Lung (tissue), 13 donors: ENCODE data around the gene SLC25A23. TPM values are rescaled to one million over a fixed set of nuclear protein-coding genes. Genes with fewer than 3 reads are reported as not detected.
A peak's percentile ranks its signal among the peaks of the same experiment; 100 is the strongest.

Experiments
- ATAC-seq: fragments of 200-7000 bp; cut with Tn5 transposase; one replicate; pipeline ENCODE4 v1.9.1; 2020; ENCODE audit warnings: moderate number of reproducible peaks; ENCODE audit not compliant: insufficient read depth, low FRiP score
- DNase-seq, 3 donors: peaks; one replicate each; pipeline ENCODE4 v3.0.0-alpha.2; 2013 to 2017
- H3K27ac ChIP-seq, 2 donors: one replicate each; pipeline ENCODE4 v1.5.1; 2013; ENCODE audit warnings: mild to moderate bottlenecking in 2 of 2, moderate library complexity in 2 of 2, control low read depth in 1 of 2, inconsistent platforms in 1 of 2, low read depth in 1 of 2, low read length in 1 of 2
- H3K27me3 ChIP-seq, 3 donors: one replicate each; pipeline ENCODE4 v1.5.1; 2013; ENCODE audit warnings: low read length in 2 of 3; ENCODE audit not compliant: control insufficient read depth in 3 of 3, insufficient read depth in 3 of 3
- H3K36me3 ChIP-seq, 4 donors: one replicate each; pipeline ENCODE4 v1.5.1; 2013; ENCODE audit warnings: low read length in 4 of 4, mild to moderate bottlenecking in 1 of 4, moderate library complexity in 1 of 4; ENCODE audit not compliant: control insufficient read depth in 4 of 4, insufficient read depth in 4 of 4
- H3K4me1 ChIP-seq, 5 donors: one replicate each; pipeline ENCODE4 v1.5.1; 2013; ENCODE audit warnings: low read length in 5 of 5, mild to moderate bottlenecking in 2 of 5, moderate library complexity in 1 of 5; ENCODE audit not compliant: control insufficient read depth in 5 of 5, insufficient read depth in 5 of 5
- H3K4me3 ChIP-seq: one replicate; pipeline ENCODE4 v1.5.1; 2013; ENCODE audit warnings: mild to moderate bottlenecking, control low read depth, moderate library complexity
- H3K9ac ChIP-seq, 2 donors: one replicate each; pipeline ENCODE4 v1.5.1; 2013; ENCODE audit warnings: low read length in 2 of 2, control low read depth in 1 of 2; ENCODE audit not compliant: insufficient read depth in 1 of 2
- H3K9me3 ChIP-seq, 4 donors: one replicate each; pipeline ENCODE4 v1.5.1; 2013; ENCODE audit warnings: low read length in 3 of 4, mild to moderate bottlenecking in 1 of 4, moderate library complexity in 1 of 4; ENCODE audit not compliant: control insufficient read depth in 4 of 4, insufficient read depth in 3 of 4
- WGBS, 2 donors: extraction: QIAGEN DNeasy Blood & Tissue Kit; methylation state at CpG; one replicate each; pipeline ENCODE4 v1.1.7; 2013; 5-methylcytosine and 5-hydroxymethylcytosine counted together
- polyA plus RNA-seq, 2 donors: library from polyadenylated mRNA; stranded (reverse); fragments of 200-250 nt; gene quantifications; one replicate each; pipeline ENCODE4 v1.2.1, GENCODE V29; 2013
- small RNA-seq: library from RNA; depleted of rRNA; stranded (forward); fragments of <200 nt; gene quantifications from one replicate; pipeline ENCODE3, GENCODE V24; 2014; ENCODE audit warnings: low replicate concordance
- total RNA-seq, 2 donors: library from RNA; depleted of rRNA in 1 of 2; stranded (reverse); fragments of >200 nt in 1 of 2; gene quantifications; one replicate each; pipeline ENCODE4 v1.2.1, GENCODE V29; 2014 to 2021
- TF ChIP-seq, protein P1 (sequence below): IDR thresholded peaks from 2 replicates; pipeline ENCODE4 v1.5.1; 2012; ENCODE audit warnings: mild to moderate bottlenecking; ENCODE audit errors: control extremely low read depth, extremely low read depth
- donor health status: control.
- donor health status: control.
- donor health status: Bipolar disorder and iron deficiency.
- donor health status: healthy.
- donor health status: DM: yes; HTN: yes; CAD: no.

The SLC25A23 gene
- total and polyA plus RNA-seq, 4 donors: 15.7 to 49.5 (median 44.5) TPM

DNA sequence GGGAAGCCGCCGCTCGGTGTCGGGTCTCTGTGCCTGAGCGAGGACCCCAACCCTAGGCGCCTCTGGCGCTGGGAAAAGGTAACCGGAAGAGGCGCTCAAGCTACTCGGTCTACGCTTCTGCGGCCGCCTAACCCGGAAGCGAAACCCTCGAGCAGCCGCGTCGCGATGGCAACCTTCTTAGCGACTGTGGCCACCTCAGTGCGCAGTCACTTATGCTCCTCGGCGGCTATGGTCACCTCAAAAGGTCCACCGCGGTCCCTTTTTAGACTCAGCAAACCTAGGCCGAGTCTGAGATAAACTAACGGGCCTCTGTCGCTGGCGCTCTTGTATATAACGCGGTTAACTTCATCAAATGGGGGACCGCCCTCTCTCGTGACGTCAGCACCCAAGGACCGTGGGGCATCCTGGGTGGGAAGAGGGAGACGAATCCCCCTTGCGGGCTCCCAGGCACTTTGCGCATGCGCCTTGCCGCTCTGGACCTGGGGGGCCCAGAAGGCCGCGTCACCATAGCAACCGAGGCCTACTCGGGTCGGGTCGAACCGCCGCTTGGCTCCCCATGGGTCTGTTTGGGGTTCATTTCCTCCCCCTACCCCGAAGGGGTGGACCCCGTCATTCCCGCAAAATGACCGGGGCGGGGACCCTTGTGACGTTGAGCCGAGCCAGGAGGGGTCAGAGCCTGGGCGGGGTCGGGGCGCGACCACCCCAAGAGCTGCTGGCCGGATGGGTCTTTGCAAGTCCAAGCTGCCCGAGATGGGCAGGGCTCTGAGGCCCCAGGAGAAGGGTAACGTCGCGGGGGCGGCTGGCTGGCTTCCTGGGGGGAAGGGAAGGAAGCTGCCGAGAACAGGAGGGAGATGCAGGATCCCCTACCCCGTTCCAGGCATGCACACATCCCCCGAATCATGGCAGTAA, 66.3 kb downstream of the SLC25A23 start, which contains the start of gene GTF2F1:
Gene GTF2F1 (minus strand): TSS at position 91 of the 909 bp plus-strand sequence. CDS start 169 bp downstream, outside the sequence.
- TF ChIP-seq, protein P1, sequence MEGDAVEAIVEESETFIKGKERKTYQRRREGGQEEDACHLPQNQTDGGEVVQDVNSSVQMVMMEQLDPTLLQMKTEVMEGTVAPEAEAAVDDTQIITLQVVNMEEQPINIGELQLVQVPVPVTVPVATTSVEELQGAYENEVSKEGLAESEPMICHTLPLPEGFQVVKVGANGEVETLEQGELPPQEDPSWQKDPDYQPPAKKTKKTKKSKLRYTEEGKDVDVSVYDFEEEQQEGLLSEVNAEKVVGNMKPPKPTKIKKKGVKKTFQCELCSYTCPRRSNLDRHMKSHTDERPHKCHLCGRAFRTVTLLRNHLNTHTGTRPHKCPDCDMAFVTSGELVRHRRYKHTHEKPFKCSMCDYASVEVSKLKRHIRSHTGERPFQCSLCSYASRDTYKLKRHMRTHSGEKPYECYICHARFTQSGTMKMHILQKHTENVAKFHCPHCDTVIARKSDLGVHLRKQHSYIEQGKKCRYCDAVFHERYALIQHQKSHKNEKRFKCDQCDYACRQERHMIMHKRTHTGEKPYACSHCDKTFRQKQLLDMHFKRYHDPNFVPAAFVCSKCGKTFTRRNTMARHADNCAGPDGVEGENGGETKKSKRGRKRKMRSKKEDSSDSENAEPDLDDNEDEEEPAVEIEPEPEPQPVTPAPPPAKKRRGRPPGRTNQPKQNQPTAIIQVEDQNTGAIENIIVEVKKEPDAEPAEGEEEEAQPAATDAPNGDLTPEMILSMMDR: peak; percentile 8
- peak; percentile 87 for ATAC-seq
- Histone ChIP-seq H3K27me3 (no peaks in the 10 kb centered on the region), H3K9me3 (no peaks in the 10 kb centered on the region), H3K9ac (peak within 1 kb of the TSS; percentile 91), H3K36me3 (peaks cover 2 to 13% (median 9%) of the 10 kb centered on the region in 4 donors), H3K27ac (peak within 1 kb of the TSS; percentile 91 to 96), H3K4me1 (peaks cover 0 to 13% (median 6%) of the 10 kb centered on the region in 5 donors), H3K4me3 (peak within 1 kb of the TSS; percentile 90)
- peak; percentile 98 to 100 (median 99) for DNase-seq
- 0 to 1% methylated on average over 69 of the region's 69 CpGs for WGBS, 2 donors

- ATAC-seq: no peak
Measured at GRCh38 chr19:6392221-6393073, 67.1 kb downstream of the SLC25A23 start.

More at GRCh38 chr19:6392221-6393073, 67.1 kb downstream of the SLC25A23 start:
- Histone ChIP-seq H3K27ac (peak overlapping the region; percentile 91 to 96), H3K9me3 (no peaks in the 10 kb centered on the region), H3K27me3 (no peaks in the 10 kb centered on the region), H3K9ac (peak overlapping the region; percentile 91), H3K4me1 (peaks cover 0 to 13% (median 6%) of the 10 kb centered on the region in 5 donors), H3K36me3 (peaks cover 4 to 17% (median 14%) of the 10 kb centered on the region in 4 donors), H3K4me3 (peak overlapping the region; percentile 90)
- DNase-seq: peak in 1 of 3 donors; percentile 13
- TF ChIP-seq, protein P1: no peak
- whole genome bisulfite sequencing, 2 donors: 7 to 11% methylated on average over 23 to 30 of the region's 30 CpGs

Small RNA genes lying within 50 kb of the gene (small RNA-seq; reads per million reads assigned to genes)
- not detected for gene AC010503.2
- gene MIR6790: not detected

Other genes starting within 250 kb of the SLC25A23 start
- 100 to 1,000 TPM in 1 of 2 donors, 10 to 100 TPM in 1; 24.8 to 120 TPM for gene MLLT1, start 179.8 kb downstream of the SLC25A23 start, total RNA-seq
- gene MLLT1, start 179.8 kb downstream of the SLC25A23 start, polyA plus RNA-seq: 10 to 100 TPM; 28.2 to 44.1 TPM
- not detected for gene ACER1, start 126.2 kb downstream of the SLC25A23 start, total RNA-seq
- under 1 TPM in 1 of 2 donors, not detected in 1; 0.06 TPM for gene ACER1, start 126.2 kb downstream of the SLC25A23 start, polyA plus RNA-seq
- gene CLPP, start 98.3 kb downstream of the SLC25A23 start, total RNA-seq: 10 to 100 TPM; 21.3 to 80.7 TPM
- gene CLPP, start 98.3 kb downstream of the SLC25A23 start, polyA plus RNA-seq: 10 to 100 TPM; 57.8 to 89.7 TPM
- 10 to 100 TPM; 26.8 to 84.2 TPM for gene ALKBH7, start 87.0 kb downstream of the SLC25A23 start, total RNA-seq
- 10 to 100 TPM; 49.6 to 57.1 TPM for gene ALKBH7, start 87.0 kb downstream of the SLC25A23 start, polyA plus RNA-seq
- 1 to 10 TPM; 1.5 TPM for gene PSPN, start 83.9 kb downstream of the SLC25A23 start, total RNA-seq
- under 1 TPM; 0.50 to 0.79 TPM for gene PSPN, start 83.9 kb downstream of the SLC25A23 start, polyA plus RNA-seq
- 10 to 100 TPM; 45.4 to 53.5 TPM for gene GTF2F1, start 66.6 kb downstream of the SLC25A23 start, total RNA-seq
- gene GTF2F1, start 66.6 kb downstream of the SLC25A23 start, polyA plus RNA-seq: 10 to 100 TPM; 47.1 to 49.4 TPM
- 100 to 1,000 TPM; 157 to 204 TPM for gene KHSRP, start 35.0 kb downstream of the SLC25A23 start, total RNA-seq
- gene KHSRP, start 35.0 kb downstream of the SLC25A23 start, polyA plus RNA-seq: 100 to 1,000 TPM; 116 to 126 TPM
- under 1 TPM in 1 of 2 donors, not detected in 1; 0.28 TPM for gene SLC25A41, start 26.0 kb downstream of the SLC25A23 start, total RNA-seq
- under 1 TPM; 0.10 to 0.43 TPM for gene SLC25A41, start 26.0 kb downstream of the SLC25A23 start, polyA plus RNA-seq
- 10 to 100 TPM; 22.5 to 55.1 TPM for gene CRB3, start 4.5 kb upstream of the SLC25A23 start, total RNA-seq
- 10 to 100 TPM; 51.0 to 81.8 TPM for gene CRB3, start 4.5 kb upstream of the SLC25A23 start, polyA plus RNA-seq
- gene DENND1C, start 22.0 kb upstream of the SLC25A23 start, total RNA-seq: 10 to 100 TPM in 1 of 2 donors, 1 to 10 TPM in 1; 2.7 to 11.0 TPM
- gene DENND1C, start 22.0 kb upstream of the SLC25A23 start, polyA plus RNA-seq: 10 to 100 TPM in 1 of 2 donors, 1 to 10 TPM in 1; 8.0 to 10.6 TPM
- gene TUBB4A, start 42.5 kb upstream of the SLC25A23 start, total RNA-seq: 1 to 10 TPM in 1 of 2 donors, under 1 TPM in 1; 0.28 to 2.1 TPM
- under 1 TPM; 0.05 to 0.08 TPM for gene TUBB4A, start 42.5 kb upstream of the SLC25A23 start, polyA plus RNA-seq
- gene TNFSF9, start 71.2 kb upstream of the SLC25A23 start, total RNA-seq: 10 to 100 TPM in 1 of 2 donors, under 1 TPM in 1; 1.00 to 10.1 TPM
- gene TNFSF9, start 71.2 kb upstream of the SLC25A23 start, polyA plus RNA-seq: 1 to 10 TPM; 3.2 to 8.6 TPM
- gene CD70, start 131.4 kb upstream of the SLC25A23 start, total RNA-seq: under 1 TPM; 0.28 to 0.40 TPM
- gene CD70, start 131.4 kb upstream of the SLC25A23 start, polyA plus RNA-seq: under 1 TPM; 0.22 to 0.57 TPM
- gene TNFSF14, start 210.4 kb upstream of the SLC25A23 start, total RNA-seq: 1 to 10 TPM; 3.0 to 5.2 TPM
- gene TNFSF14, start 210.4 kb upstream of the SLC25A23 start, polyA plus RNA-seq: 1 to 10 TPM; 4.3 to 5.8 TPM